Lung (tissue), 12 donors: Measurements from ENCODE around the gene IGHMBP2. TPM values are rescaled to one million over a fixed set of nuclear protein-coding genes. Genes with fewer than 3 reads are reported as not detected.

Experiments used
- ATAC-seq: fragments of 200-7000 bp; cut with Tn5 transposase; one replicate; pipeline ENCODE4 v1.9.1; 2020; ENCODE audit warnings: moderate number of reproducible peaks; ENCODE audit not compliant: insufficient read depth, low FRiP score
- DNase-seq, 3 donors: peaks; one replicate each; pipeline ENCODE4 v3.0.0-alpha.2; 2013 to 2017
- H3K27ac ChIP-seq, 2 donors: one replicate each; pipeline ENCODE4 v1.5.1; 2013; ENCODE audit warnings: mild to moderate bottlenecking in 2 of 2, moderate library complexity in 2 of 2, control low read depth in 1 of 2, inconsistent platforms in 1 of 2, low read depth in 1 of 2, low read length in 1 of 2
- H3K27me3 ChIP-seq, 3 donors: one replicate each; pipeline ENCODE4 v1.5.1; 2013; ENCODE audit warnings: low read length in 2 of 3; ENCODE audit not compliant: control insufficient read depth in 3 of 3, insufficient read depth in 3 of 3
- H3K36me3 ChIP-seq, 4 donors: one replicate each; pipeline ENCODE4 v1.5.1; 2013; ENCODE audit warnings: low read length in 4 of 4, mild to moderate bottlenecking in 1 of 4, moderate library complexity in 1 of 4; ENCODE audit not compliant: control insufficient read depth in 4 of 4, insufficient read depth in 4 of 4
- H3K4me1 ChIP-seq, 5 donors: one replicate each; pipeline ENCODE4 v1.5.1; 2013; ENCODE audit warnings: low read length in 5 of 5, mild to moderate bottlenecking in 2 of 5, moderate library complexity in 1 of 5; ENCODE audit not compliant: control insufficient read depth in 5 of 5, insufficient read depth in 5 of 5
- H3K4me3 ChIP-seq: one replicate; pipeline ENCODE4 v1.5.1; 2013; ENCODE audit warnings: mild to moderate bottlenecking, control low read depth, moderate library complexity
- H3K9ac ChIP-seq, 2 donors: one replicate each; pipeline ENCODE4 v1.5.1; 2013; ENCODE audit warnings: low read length in 2 of 2, control low read depth in 1 of 2; ENCODE audit not compliant: insufficient read depth in 1 of 2
- H3K9me3 ChIP-seq, 4 donors: one replicate each; pipeline ENCODE4 v1.5.1; 2013; ENCODE audit warnings: low read length in 3 of 4, mild to moderate bottlenecking in 1 of 4, moderate library complexity in 1 of 4; ENCODE audit not compliant: control insufficient read depth in 4 of 4, insufficient read depth in 3 of 4
- WGBS, 2 donors: extraction: QIAGEN DNeasy Blood & Tissue Kit; methylation state at CpG; one replicate each; pipeline ENCODE4 v1.1.7; 2013; 5-methylcytosine and 5-hydroxymethylcytosine counted together
- polyA plus RNA-seq, 2 donors: library from polyadenylated mRNA; stranded (reverse); fragments of 200-250 nt; gene quantifications; one replicate each; pipeline ENCODE4 v1.2.1, GENCODE V29; 2013
- total RNA-seq, 2 donors: library from RNA; depleted of rRNA in 1 of 2; stranded (reverse); fragments of >200 nt in 1 of 2; gene quantifications; one replicate each; pipeline ENCODE4 v1.2.1, GENCODE V29; 2014 to 2021
- TF ChIP-seq, protein P1 (sequence below): IDR thresholded peaks from 2 replicates; pipeline ENCODE4 v1.5.1; 2012; ENCODE audit warnings: mild to moderate bottlenecking; ENCODE audit errors: control extremely low read depth, extremely low read depth
- donor health status: control.
- donor health status: control.
- donor health status: Bipolar disorder and iron deficiency.
- donor health status: healthy.
- donor health status: DM: yes; HTN: yes; CAD: no.

IGHMBP2 gene
- total and polyA plus RNA-seq, 4 donors: 12.4 to 21.0 (median 17.6) TPM

DNA sequence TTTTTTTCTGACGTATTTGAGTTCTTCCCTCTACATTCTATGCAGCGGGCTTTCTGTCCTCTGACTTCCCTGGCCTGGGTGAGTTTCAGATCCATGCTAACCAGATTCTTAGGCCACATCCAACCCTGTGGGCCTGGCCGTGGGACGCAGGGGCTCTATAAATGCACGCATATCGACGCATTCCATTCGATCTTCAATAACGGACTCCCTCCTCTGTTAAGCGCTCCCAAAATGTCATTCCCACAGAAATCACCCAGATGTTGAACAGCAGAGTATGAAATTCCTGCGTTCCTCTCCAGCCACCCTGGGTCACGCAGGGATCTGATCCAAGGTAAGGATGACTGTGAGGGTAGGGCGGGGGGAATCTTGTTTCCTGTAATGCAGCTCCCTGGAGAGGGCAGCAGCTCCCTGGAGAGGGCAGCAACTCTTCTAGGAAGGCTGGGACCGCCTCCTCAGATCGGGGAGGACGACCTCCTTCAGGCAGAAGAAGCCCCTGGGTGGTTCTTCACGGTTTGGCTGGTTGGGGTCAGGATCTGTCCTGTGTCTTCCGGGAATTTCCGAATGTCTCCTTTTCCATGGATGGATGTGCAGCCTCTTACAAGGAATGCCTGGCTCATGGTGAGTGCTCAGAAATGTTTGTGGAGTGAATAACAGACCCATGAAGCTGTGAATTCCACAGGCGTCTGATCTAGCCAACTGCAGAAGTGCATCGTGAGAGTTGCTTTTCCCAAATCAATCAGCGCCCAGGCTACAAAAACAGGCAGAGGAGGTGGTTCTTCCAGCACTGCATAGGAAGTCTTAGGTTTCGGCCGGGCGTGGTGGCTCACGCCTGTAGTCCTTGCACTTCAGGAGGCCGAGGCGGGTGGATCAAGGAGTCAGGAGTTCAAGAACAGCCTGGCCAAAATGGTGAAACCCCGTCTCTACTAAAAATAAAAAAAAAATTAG lies 64.9 kb downstream of the IGHMBP2 start:
- Histone ChIP-seq H3K27ac (no peak overlapping the region), H3K4me1 (no peaks in the 10 kb centered on the region), H3K9ac (no peak overlapping the region), H3K9me3 (peaks cover 0 to 3% (median 0%) of the 10 kb centered on the region in 4 donors), H3K27me3 (no peaks in the 10 kb centered on the region), H3K4me3 (no peak overlapping the region), H3K36me3 (no peaks in the 10 kb centered on the region)
- no peak for DNase-seq
- ATAC-seq: no peak
- TF ChIP-seq, protein P1, sequence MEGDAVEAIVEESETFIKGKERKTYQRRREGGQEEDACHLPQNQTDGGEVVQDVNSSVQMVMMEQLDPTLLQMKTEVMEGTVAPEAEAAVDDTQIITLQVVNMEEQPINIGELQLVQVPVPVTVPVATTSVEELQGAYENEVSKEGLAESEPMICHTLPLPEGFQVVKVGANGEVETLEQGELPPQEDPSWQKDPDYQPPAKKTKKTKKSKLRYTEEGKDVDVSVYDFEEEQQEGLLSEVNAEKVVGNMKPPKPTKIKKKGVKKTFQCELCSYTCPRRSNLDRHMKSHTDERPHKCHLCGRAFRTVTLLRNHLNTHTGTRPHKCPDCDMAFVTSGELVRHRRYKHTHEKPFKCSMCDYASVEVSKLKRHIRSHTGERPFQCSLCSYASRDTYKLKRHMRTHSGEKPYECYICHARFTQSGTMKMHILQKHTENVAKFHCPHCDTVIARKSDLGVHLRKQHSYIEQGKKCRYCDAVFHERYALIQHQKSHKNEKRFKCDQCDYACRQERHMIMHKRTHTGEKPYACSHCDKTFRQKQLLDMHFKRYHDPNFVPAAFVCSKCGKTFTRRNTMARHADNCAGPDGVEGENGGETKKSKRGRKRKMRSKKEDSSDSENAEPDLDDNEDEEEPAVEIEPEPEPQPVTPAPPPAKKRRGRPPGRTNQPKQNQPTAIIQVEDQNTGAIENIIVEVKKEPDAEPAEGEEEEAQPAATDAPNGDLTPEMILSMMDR: no peak
- WGBS, 2 donors: 73 to 78% methylated on average over 29 of the region's 29 CpGs

GRCh38 chr11:68969386-68969785 lies 65.7 kb downstream of the IGHMBP2 start:
- H3K4me1 ChIP-seq: no peaks in the 10 kb centered on the region
- TF ChIP-seq, protein P1: no peak
- H3K9ac ChIP-seq: no peak overlapping the region
- H3K27ac ChIP-seq: no peak overlapping the region
- H3K4me3 ChIP-seq: no peak overlapping the region
- ATAC-seq: no peak
- no peaks in the 10 kb centered on the region for H3K27me3 ChIP-seq
- 76 to 78% methylated on average over 8 of the region's 8 CpGs for WGBS, 2 donors
- H3K9me3 ChIP-seq: no peaks in the 10 kb centered on the region
- DNase-seq: no peak
- no peaks in the 10 kb centered on the region for H3K36me3 ChIP-seq

DNA sequence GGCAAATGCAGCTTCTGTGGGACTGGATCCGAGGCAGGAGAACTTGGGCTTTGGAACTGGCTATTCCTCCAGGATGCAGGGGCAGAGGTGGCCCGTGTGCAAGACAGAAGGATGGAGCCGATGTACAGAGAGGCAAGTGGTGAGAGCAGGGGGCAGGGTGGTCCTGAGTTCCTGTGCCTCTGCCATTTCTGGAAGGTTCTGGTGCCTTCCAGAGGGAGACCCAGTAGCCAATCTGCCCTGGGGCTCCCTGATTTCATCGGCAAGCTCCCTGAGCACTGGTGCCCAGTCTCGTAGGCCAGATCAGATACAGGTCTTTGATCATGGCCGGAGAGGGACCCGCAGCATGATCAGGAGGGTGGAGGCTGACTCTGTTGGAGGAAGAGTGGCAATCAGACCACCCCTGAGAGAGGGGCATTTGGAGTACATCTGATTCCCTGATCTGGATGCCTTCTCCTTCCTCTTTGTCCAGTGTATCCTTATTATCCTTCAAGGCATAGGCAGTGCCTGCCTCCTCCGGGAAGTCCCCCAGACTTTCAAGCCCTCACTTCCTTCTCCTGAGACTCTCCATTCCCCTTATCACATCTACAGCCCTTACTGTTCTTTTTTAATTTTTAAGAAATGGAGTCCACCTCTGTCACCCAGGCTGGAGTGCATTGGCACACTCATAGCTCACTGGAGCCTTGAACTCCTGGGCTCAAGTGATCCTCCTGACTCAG lies 67.4 kb downstream of the IGHMBP2 start:
- ATAC-seq (no peak), DNase-seq (no peak)
- Histone ChIP-seq H3K9ac (no peak overlapping the region), H3K9me3 (no peaks in the 10 kb centered on the region), H3K27me3 (no peaks in the 10 kb centered on the region), H3K4me3 (no peak overlapping the region), H3K27ac (no peak overlapping the region), H3K4me1 (no peaks in the 10 kb centered on the region), H3K36me3 (no peaks in the 10 kb centered on the region)
- TF ChIP-seq, protein P1: no peak
- WGBS, 2 donors: 85 to 88% methylated on average over 8 of the region's 8 CpGs
